ENCODE measurements around the gene RNF31.

- no peak for TF ChIP-seq CTCF (IDR thresholded peaks at IDR 0.05; ENCODE audit: extremely low read depth in 1 of 2, insufficient read depth in 1 of 2, low read depth in 1 of 2, low read length in 2 of 2)
- no peak for TF ChIP-seq EZH2 (IDR thresholded peaks at IDR 0.05; ENCODE audit: borderline replicate concordance, low read depth, low read length, severe bottlenecking)
- TF ChIP-seq POLR2A (IDR thresholded peaks at IDR 0.05; ENCODE audit: low read depth, low read length), result no peak
- no peak for TF ChIP-seq POLR2AphosphoS5 (IDR thresholded peaks at IDR 0.05; ENCODE audit: insufficient read depth, low read depth, low read length)
- TF ChIP-seq JUN (IDR thresholded peaks at IDR 0.05; ENCODE audit: borderline replicate concordance, insufficient read depth, insufficient read length, low read depth), result no peak
- TF ChIP-seq MYC (IDR thresholded peaks at IDR 0.05; ENCODE audit: low read depth, low read length), result no peak
- TF ChIP-seq FOS (IDR thresholded peaks at IDR 0.05; ENCODE audit: borderline replicate concordance, insufficient read depth, low read length), result no peak
- no peak for TF ChIP-seq GATA2 (IDR thresholded peaks at IDR 0.05; ENCODE audit: insufficient read depth, insufficient read length, low read depth, low read length)
- TF ChIP-seq MAX (IDR thresholded peaks at IDR 0.05; ENCODE audit: insufficient read depth, insufficient read length), result no peak
Measured at GRCh38 chr14:24204163-24205146, 57.2 kb downstream of the RNF31 start.
